ENCODE data around the gene RNF11.

RNF11 gene

DNA sequence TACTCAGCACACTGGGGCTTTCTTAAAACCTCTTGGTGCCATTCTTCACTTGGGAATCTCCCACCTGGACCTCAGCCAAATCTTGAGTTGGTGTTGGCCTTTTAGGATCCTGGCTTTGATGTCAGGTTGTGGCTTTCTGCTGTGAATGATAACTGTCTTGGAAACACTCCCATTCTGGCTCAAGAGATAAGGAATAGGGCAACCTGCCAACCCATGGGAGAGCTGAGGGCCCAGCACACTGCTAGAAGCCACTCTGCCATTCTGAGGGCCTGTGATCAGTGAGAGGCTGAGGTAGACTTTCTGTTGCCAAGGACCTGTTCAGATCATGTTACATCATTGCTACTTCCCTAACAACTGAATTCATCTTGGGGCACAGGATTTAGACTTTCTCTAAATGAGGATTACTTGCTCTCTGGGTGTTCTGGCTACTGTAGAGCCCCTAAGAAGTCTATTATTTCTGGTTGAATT is 48.4 kb downstream of the RNF11 start:
- no peak for DNase-seq (ENCODE audit: extremely low read depth, low read depth)
- TF ChIP-seq, protein P1, sequence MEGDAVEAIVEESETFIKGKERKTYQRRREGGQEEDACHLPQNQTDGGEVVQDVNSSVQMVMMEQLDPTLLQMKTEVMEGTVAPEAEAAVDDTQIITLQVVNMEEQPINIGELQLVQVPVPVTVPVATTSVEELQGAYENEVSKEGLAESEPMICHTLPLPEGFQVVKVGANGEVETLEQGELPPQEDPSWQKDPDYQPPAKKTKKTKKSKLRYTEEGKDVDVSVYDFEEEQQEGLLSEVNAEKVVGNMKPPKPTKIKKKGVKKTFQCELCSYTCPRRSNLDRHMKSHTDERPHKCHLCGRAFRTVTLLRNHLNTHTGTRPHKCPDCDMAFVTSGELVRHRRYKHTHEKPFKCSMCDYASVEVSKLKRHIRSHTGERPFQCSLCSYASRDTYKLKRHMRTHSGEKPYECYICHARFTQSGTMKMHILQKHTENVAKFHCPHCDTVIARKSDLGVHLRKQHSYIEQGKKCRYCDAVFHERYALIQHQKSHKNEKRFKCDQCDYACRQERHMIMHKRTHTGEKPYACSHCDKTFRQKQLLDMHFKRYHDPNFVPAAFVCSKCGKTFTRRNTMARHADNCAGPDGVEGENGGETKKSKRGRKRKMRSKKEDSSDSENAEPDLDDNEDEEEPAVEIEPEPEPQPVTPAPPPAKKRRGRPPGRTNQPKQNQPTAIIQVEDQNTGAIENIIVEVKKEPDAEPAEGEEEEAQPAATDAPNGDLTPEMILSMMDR (IDR thresholded peaks at IDR 0.05; ENCODE audit: low read depth, low read length, missing control alignments), result no peak
- H3K4me3 ChIP-seq (replicated peaks; ENCODE audit: low read depth, low read length), result no peak overlapping the region

DNA sequence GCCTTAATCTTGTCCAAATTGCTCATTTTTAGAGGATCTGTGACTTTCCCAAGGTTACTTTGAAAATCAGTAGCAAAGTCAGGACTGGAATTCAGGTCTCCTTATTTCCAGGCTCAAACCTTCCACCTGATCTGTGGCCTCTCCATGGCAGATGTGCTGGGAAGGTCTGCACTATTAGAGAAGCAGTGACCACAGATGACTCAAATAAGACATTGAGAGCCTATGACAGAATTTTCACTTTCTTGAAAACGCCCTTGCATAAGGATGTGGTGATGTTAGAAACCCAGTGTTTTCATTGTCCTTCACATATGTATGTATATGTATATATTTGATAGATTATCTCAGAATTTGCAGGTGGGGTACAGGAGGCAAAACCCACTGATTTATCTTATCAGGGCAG is 49.0 kb downstream of the RNF11 start:
- no peak overlapping the region for H3K4me3 ChIP-seq (replicated peaks; ENCODE audit: low read depth, low read length)
- TF ChIP-seq, protein P1 (IDR thresholded peaks at IDR 0.05; ENCODE audit: low read depth, low read length, missing control alignments), result no peak
- no peak for DNase-seq (ENCODE audit: extremely low read depth, low read depth)

DNA sequence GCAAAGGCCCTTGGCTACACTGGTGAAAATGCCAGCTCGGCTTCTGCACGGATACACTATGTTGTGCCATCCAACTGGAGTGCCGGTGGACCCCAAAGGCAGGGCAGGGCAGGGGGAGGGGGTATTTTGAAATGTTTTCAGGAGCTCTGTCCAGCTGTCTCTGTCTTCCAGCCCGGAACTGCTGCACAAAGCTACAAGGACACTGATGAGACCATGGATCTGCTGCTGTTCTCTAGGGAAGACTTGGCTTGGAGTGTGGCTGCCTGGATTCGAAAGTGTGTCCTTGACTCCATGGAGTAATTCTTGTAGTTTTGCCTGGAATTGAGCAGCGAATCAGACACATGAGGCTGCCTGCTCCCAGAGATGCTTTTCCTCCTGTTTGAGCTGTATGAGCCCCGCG is 51.9 kb downstream of the RNF11 start:
- H3K4me3 ChIP-seq (replicated peaks; ENCODE audit: low read depth, low read length), result no peak overlapping the region
- TF ChIP-seq, protein P1 (IDR thresholded peaks at IDR 0.05; ENCODE audit: low read depth, low read length, missing control alignments), result no peak
- DNase-seq (ENCODE audit: extremely low read depth, low read depth), result no peak

DNA sequence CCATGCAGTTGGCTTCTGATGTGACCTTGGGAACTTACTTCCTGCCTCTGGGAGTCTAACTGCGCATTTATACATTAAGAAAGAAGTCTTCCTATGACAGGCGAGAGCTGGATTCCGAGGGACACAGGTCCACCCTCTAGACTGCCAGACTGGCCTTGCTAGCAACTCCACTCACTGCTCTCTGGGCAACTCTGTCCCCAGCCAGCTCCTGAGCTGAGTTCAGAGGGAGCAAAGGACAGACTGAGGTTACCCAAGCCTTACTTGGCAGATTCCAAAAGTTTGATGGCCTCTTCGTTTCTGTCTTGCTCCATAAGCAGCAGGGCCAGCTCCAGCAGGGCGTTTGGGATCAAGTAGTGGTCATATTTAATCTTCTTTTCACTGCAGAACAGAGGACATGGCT is 52.5 kb downstream of the RNF11 start:
- TF ChIP-seq, protein P1 (IDR thresholded peaks at IDR 0.05; ENCODE audit: low read depth, low read length, missing control alignments), result no peak
- no peak for DNase-seq (ENCODE audit: extremely low read depth, low read depth)
- no peak overlapping the region for H3K4me3 ChIP-seq (replicated peaks; ENCODE audit: low read depth, low read length)

DNA sequence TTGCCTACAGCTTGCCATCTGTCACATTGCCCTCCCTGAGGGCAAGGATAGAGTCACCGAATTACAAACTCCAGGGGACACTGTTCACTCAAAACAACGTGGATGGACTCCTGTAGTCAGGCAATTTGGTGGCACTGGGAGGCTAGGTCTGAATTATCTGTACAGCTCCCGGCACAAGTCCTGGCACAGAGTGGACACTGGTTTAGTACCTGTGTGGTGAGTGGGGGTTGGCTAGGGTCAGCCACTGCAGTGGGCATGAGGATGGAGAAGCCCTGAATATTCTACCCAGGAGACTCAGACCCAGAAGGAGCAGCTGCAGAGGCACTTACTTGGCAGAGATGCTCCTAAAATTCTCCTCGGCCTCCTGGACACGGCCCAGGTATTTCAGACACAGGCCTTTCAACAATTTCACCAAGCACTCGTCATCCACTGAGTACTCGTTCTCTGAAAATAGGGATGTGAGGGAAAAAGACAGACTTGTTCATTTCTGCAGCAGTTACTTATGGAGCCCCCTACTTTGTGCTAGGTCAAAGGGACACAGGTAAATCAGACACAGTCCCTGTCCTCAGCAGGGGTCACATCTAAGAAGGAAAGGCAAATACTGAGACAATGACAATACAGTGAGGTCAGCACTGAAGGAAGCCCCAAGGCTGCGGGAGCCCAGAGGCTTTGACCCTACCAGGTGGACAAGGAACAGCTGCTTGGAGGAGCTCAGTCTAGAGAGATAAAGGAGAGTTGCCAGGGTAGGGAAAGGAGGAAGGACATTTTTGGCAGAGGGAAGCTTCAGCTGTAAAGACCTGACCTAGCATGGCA is 53.8 kb downstream of the RNF11 start:
- TF ChIP-seq, protein P1 (IDR thresholded peaks at IDR 0.05; ENCODE audit: low read depth, low read length, missing control alignments), result no peak
- no peak overlapping the region for H3K4me3 ChIP-seq (replicated peaks; ENCODE audit: low read depth, low read length)
- DNase-seq (ENCODE audit: extremely low read depth, low read depth), result no peak

DNA sequence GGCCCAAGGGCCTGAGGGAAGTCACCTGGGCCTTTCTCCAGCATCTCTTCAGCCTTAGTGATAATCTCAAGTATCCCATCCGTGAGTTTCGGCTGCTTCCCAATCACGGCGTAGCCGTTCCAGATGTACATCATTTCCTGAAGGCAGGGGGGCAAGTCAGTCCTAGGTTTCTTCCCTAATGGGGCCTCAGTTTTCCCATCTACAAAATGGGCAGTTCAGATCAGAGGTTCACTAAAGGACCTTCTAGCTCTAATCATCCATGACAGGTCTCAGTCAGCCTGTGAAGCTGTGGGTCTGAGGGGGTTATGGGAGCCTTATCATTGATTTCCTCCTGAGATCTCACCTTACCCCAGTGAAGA is 54.4 kb downstream of the RNF11 start:
- TF ChIP-seq, protein P1 (IDR thresholded peaks at IDR 0.05; ENCODE audit: low read depth, low read length, missing control alignments), result no peak
- H3K4me3 ChIP-seq (replicated peaks; ENCODE audit: low read depth, low read length), result no peak overlapping the region
- DNase-seq (ENCODE audit: extremely low read depth, low read depth), result no peak
